Dendritic cell treated with granulocyte-macrophage colony-stimulating factor and Interleukin-4, amounts not matched to agents 40 ng/mL and 50 ng/mL, for 4 days (primary cell): ENCODE measurements around the gene CNGB1.

ENCODE experiments used
- H3K27ac Mint-ChIP-seq: one replicate; pipeline ENCODE4 v1.8.0; 2022; ENCODE audit warnings: mild to moderate bottlenecking, mixed read lengths
- H3K27me3 Mint-ChIP-seq: one replicate; pipeline ENCODE4 v1.8.0; 2022; ENCODE audit warnings: mild to moderate bottlenecking, mixed read lengths
- H3K36me3 Mint-ChIP-seq: one replicate; pipeline ENCODE4 v1.8.0; 2022; ENCODE audit warnings: low read depth, mixed read lengths
- H3K4me1 Mint-ChIP-seq: one replicate; pipeline ENCODE4 v1.8.0; 2022; ENCODE audit warnings: low read depth, mixed read lengths
- H3K4me3 Mint-ChIP-seq: one replicate; pipeline ENCODE4 v1.8.0; 2022; ENCODE audit warnings: mild to moderate bottlenecking, moderate library complexity, mixed read lengths
- H3K9me3 Mint-ChIP-seq: one replicate; pipeline ENCODE4 v1.8.0; 2022; ENCODE audit warnings: mixed read lengths
- intact Hi-C: fragments of 100-400 bp; cut with micrococcal nuclease; formaldehyde crosslinking; loops from one replicate; pipeline ENCODE4 v1.15.0; 2022

Gene CNGB1

GRCh38 chr16:58000706-58001676 lies 30.1 kb upstream of the CNGB1 start, which contains the start of gene USB1:
TSS of gene USB1 (plus strand) at chr16:58001407. CDS start at chr16:58001484, 77 bp downstream.
- no peaks in the 10 kb centered on the region for H3K9me3 Mint-ChIP-seq
- peak within 1 kb of the TSS; percentile 97 for H3K4me3 Mint-ChIP-seq
- peaks cover 66% of the 10 kb centered on the region for H3K36me3 Mint-ChIP-seq
- no peaks in the 10 kb centered on the region for H3K27me3 Mint-ChIP-seq
- H3K27ac Mint-ChIP-seq = peak within 1 kb of the TSS; percentile 94
- intact Hi-C loops = loop anchor here (2.0 to 5.0 kb wide), 3 partner anchors 199 to 264 kb away; partner anchors contain the start of genes KATNB1 and KIFC3
- peaks cover 68% of the 10 kb centered on the region for H3K4me1 Mint-ChIP-seq

GRCh38 chr16:57999971-58000705 lies 29.2 kb upstream of the CNGB1 start, which contains the start of gene ZNF319:
TSS of gene ZNF319 (minus strand) at chr16:58000672. CDS start at chr16:57998265, 2,407 bp downstream.
- intact Hi-C loops = loop anchor here (2.0 to 5.0 kb wide), 3 partner anchors 198 to 263 kb away; partner anchors contain the start of genes KATNB1 and KIFC3
- no peaks in the 10 kb centered on the region for H3K9me3 Mint-ChIP-seq
- H3K4me3 Mint-ChIP-seq = peak within 1 kb of the TSS; percentile 97
- peaks cover 70% of the 10 kb centered on the region for H3K36me3 Mint-ChIP-seq
- no peaks in the 10 kb centered on the region for H3K27me3 Mint-ChIP-seq
- H3K4me1 Mint-ChIP-seq = peaks cover 77% of the 10 kb centered on the region
- peak within 1 kb of the TSS; percentile 94 for H3K27ac Mint-ChIP-seq

- intact Hi-C loops = no loop called here
Observed at GRCh38 chr16:57999366-57999970, 28.5 kb upstream of the CNGB1 start.

GRCh38 chr16:57998992-57999365 lies 28.1 kb upstream of the CNGB1 start:
- Mint-ChIP-seq H3K27me3 (no peaks in the 10 kb centered on the region), H3K27ac (peak overlapping the region; percentile 79), H3K9me3 (no peaks in the 10 kb centered on the region), H3K36me3 (peaks cover 70% of the 10 kb centered on the region), H3K4me3 (peak overlapping the region; percentile 77), H3K4me1 (peaks cover 77% of the 10 kb centered on the region)
- intact Hi-C loops = no loop called here

More at GRCh38 chr16:57999366-57999970, 28.5 kb upstream of the CNGB1 start:
- Mint-ChIP-seq H3K27ac (peak overlapping the region; percentile 79), H3K36me3 (peaks cover 70% of the 10 kb centered on the region), H3K4me1 (peaks cover 77% of the 10 kb centered on the region), H3K27me3 (no peaks in the 10 kb centered on the region), H3K4me3 (peak overlapping the region; percentile 77), H3K9me3 (no peaks in the 10 kb centered on the region)

- peak overlapping the region; percentile 79 for H3K27ac Mint-ChIP-seq
- H3K27me3 Mint-ChIP-seq = no peaks in the 10 kb centered on the region
- H3K4me1 Mint-ChIP-seq = peaks cover 78% of the 10 kb centered on the region
- intact Hi-C loops = no loop called here
- no peaks in the 10 kb centered on the region for H3K9me3 Mint-ChIP-seq
- peaks cover 70% of the 10 kb centered on the region for H3K36me3 Mint-ChIP-seq
- peak overlapping the region; percentile 49 for H3K4me3 Mint-ChIP-seq
Observed at GRCh38 chr16:57998486-57998885, 27.6 kb upstream of the CNGB1 start.

GRCh38 chr16:57997528-57998265 lies 26.8 kb upstream of the CNGB1 start:
- Mint-ChIP-seq H3K27ac (peak overlapping the region; percentile 79), H3K27me3 (no peaks in the 10 kb centered on the region)

GRCh38 chr16:57997176-57997527 lies 26.2 kb upstream of the CNGB1 start:
- H3K9me3 Mint-ChIP-seq = no peaks in the 10 kb centered on the region
- H3K36me3 Mint-ChIP-seq = peaks cover 67% of the 10 kb centered on the region
- no peaks in the 10 kb centered on the region for H3K27me3 Mint-ChIP-seq
- H3K27ac Mint-ChIP-seq = no peak overlapping the region
- intact Hi-C loops = no loop called here
- H3K4me3 Mint-ChIP-seq = no peak overlapping the region
- peaks cover 67% of the 10 kb centered on the region for H3K4me1 Mint-ChIP-seq

More at GRCh38 chr16:57997528-57998265, 26.8 kb upstream of the CNGB1 start:
- H3K36me3 Mint-ChIP-seq = peaks cover 70% of the 10 kb centered on the region
- peaks cover 73% of the 10 kb centered on the region for H3K4me1 Mint-ChIP-seq
- intact Hi-C loops = no loop called here
- peak overlapping the region; percentile 26 for H3K4me3 Mint-ChIP-seq
- no peaks in the 10 kb centered on the region for H3K9me3 Mint-ChIP-seq

- Mint-ChIP-seq H3K36me3 (peaks cover 67% of the 10 kb centered on the region), H3K27me3 (no peaks in the 10 kb centered on the region), H3K4me3 (no peak overlapping the region), H3K4me1 (peaks cover 62% of the 10 kb centered on the region), H3K9me3 (no peaks in the 10 kb centered on the region), H3K27ac (peak overlapping the region; percentile 42)
- intact Hi-C loops = no loop called here
Observed at GRCh38 chr16:57996406-57997175, 25.7 kb upstream of the CNGB1 start.

- H3K4me1 Mint-ChIP-seq = peaks cover 56% of the 10 kb centered on the region
- intact Hi-C loops = no loop called here
Observed at GRCh38 chr16:57995721-57996405, 24.9 kb upstream of the CNGB1 start.

GRCh38 chr16:57994778-57995177 lies 23.9 kb upstream of the CNGB1 start:
- Mint-ChIP-seq H3K27me3 (no peaks in the 10 kb centered on the region), H3K4me1 (peaks cover 55% of the 10 kb centered on the region), H3K9me3 (no peaks in the 10 kb centered on the region), H3K27ac (no peak overlapping the region), H3K4me3 (no peak overlapping the region), H3K36me3 (peaks cover 57% of the 10 kb centered on the region)
- intact Hi-C loops = no loop called here

More at GRCh38 chr16:57995721-57996405, 24.9 kb upstream of the CNGB1 start:
- Mint-ChIP-seq H3K27ac (peak overlapping the region; percentile 42), H3K9me3 (no peaks in the 10 kb centered on the region), H3K4me3 (no peak overlapping the region), H3K36me3 (peaks cover 59% of the 10 kb centered on the region), H3K27me3 (no peaks in the 10 kb centered on the region)

- H3K27me3 Mint-ChIP-seq = no peaks in the 10 kb centered on the region
- peaks cover 54% of the 10 kb centered on the region for H3K4me1 Mint-ChIP-seq
- no peak overlapping the region for H3K27ac Mint-ChIP-seq
- intact Hi-C loops = no loop called here
- no peaks in the 10 kb centered on the region for H3K9me3 Mint-ChIP-seq
- H3K4me3 Mint-ChIP-seq = no peak overlapping the region
- peaks cover 57% of the 10 kb centered on the region for H3K36me3 Mint-ChIP-seq
Observed at GRCh38 chr16:57994361-57994760, 23.4 kb upstream of the CNGB1 start.

- H3K4me1 Mint-ChIP-seq = peaks cover 50% of the 10 kb centered on the region
- peaks cover 57% of the 10 kb centered on the region for H3K36me3 Mint-ChIP-seq
- H3K9me3 Mint-ChIP-seq = no peaks in the 10 kb centered on the region
- no peaks in the 10 kb centered on the region for H3K27me3 Mint-ChIP-seq
- H3K27ac Mint-ChIP-seq = no peak overlapping the region
- intact Hi-C loops = no loop called here
- no peak overlapping the region for H3K4me3 Mint-ChIP-seq
Observed at GRCh38 chr16:57993897-57994296, 23.0 kb upstream of the CNGB1 start.
